Measurements from ENCODE around the gene AGT. TPM values are rescaled to one million over a fixed set of nuclear protein-coding genes. Genes with fewer than 3 reads are reported as not detected.

AGT gene
- total RNA-seq, 1 experiment from 2014 or later, result not detected

DNA sequence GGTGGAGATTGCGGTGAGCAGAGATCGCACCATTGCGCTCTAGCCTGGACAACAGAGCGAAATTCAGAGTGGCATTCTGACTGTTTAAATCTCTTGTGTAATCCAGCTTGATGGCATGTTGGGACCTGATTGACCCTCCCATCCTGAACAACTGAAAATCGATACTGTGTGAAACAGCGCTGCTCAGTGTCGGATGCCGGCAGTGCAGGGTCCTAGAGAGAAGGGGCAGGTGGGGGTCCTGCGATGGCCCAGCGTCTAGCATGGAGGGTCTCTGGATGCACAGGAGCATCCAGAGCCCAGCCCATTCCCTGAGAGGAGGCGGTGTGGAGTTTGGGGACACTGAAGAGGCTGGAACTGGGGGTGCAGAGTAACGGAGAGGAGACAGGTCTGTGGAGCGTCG lies 15.8 kb downstream of the AGT start:
- Histone ChIP-seq H3K4me3 (no peak overlapping the region), H3K27ac (no peak overlapping the region), H3K4me1 (replicated peaks) (no peaks in the 10 kb centered on the region), H3K36me3 (peaks cover 8% of the 10 kb centered on the region), H3K27me3 (replicated peaks) (no peaks in the 10 kb centered on the region), H3K9me3 (replicated peaks) (no peaks in the 10 kb centered on the region)
- DNase-seq (ENCODE audit: low read depth in 1 of 2, low spot score in 2 of 2), result no peak

DNA sequence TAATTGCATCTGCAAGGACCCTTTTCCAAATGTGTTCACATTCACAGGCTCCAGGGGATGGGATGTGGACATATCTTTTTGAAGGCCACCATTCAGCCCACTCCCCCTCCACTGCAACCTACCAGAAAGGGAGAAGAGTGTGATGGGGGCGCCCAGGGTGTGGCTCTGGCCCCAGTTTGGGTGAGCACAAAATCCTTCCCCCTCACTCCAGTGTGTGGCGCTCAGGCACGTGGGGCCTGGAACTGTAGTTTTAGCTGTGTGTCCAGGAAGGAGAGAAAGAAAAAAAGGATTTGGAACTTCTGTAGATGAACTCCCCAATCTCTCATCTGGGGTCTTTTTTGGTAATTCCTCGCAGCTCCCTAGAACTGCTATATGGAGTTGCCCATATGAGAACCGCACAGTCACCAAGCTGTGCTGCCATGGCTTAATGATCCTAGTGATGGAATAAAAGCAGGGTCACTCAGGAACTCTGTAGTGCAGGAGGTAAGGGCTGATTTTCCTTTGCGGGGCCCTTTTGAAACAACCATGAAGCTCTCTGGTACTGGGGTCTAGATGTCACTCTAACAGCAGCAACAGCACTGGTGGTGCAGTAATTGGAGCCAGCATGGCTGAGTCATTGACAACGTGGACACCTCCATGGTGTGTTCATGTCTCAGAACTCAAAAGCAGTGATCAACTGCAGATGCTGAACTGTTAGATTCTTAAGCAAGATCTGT lies 17.0 kb downstream of the AGT start:
- Histone ChIP-seq H3K4me1 (replicated peaks) (no peaks in the 10 kb centered on the region), H3K27me3 (replicated peaks) (no peaks in the 10 kb centered on the region), H3K36me3 (peaks cover 10% of the 10 kb centered on the region), H3K9me3 (replicated peaks) (no peaks in the 10 kb centered on the region), H3K27ac (no peak overlapping the region), H3K4me3 (no peak overlapping the region)
- DNase-seq (ENCODE audit: low read depth in 1 of 2, low spot score in 2 of 2), result no peak

DNA sequence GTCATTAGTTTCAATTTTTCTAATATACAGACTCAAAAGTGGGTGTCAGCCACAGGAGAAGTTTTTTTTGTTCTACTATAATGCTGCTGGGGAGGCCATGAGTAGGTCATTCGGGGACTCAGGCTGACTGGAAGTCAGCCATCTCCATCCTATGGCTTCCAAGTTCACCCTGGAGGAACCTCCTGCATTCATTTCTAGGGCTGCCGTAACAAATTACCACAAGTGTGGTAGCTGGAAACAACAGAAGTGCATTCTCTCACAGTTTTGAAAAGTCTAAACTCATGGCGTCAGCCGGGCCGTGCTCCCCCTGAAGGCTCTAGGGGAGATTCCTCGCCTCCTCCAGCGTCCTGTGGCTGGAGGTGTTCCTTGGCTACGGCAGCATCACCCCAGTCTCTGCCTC lies 17.7 kb downstream of the AGT start:
- peaks cover 16% of the 10 kb centered on the region for H3K36me3 ChIP-seq
- no peaks in the 10 kb centered on the region for H3K4me1 ChIP-seq (replicated peaks)
- no peak overlapping the region for H3K27ac ChIP-seq
- H3K4me3 ChIP-seq, result no peak overlapping the region
- DNase-seq (ENCODE audit: low read depth in 1 of 2, low spot score in 2 of 2), result no peak
- no peaks in the 10 kb centered on the region for H3K9me3 ChIP-seq (replicated peaks)
- H3K27me3 ChIP-seq (replicated peaks), result no peaks in the 10 kb centered on the region

DNA sequence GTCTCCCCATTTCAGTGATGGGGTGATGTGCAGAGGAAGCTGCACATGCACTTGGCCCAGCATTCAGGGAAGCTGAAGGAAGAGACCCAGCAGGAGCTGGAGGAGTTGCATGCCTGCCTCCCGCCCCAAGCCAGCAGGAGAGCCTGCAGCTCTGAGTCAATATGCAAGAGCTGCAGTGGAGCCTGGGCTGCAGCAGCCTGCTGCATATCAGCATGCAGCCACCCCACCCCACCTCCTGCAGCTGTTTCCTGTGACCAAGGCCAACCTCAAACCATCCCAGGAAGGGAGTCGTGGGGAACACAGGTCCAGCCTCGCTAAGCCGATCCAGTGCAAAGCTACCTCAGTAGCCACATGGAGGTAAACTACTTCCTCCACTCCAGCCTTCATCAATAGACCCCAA lies 18.9 kb downstream of the AGT start:
- DNase-seq (ENCODE audit: low read depth in 1 of 2, low spot score in 2 of 2), result no peak
- H3K27me3 ChIP-seq (replicated peaks), result no peaks in the 10 kb centered on the region

DNA sequence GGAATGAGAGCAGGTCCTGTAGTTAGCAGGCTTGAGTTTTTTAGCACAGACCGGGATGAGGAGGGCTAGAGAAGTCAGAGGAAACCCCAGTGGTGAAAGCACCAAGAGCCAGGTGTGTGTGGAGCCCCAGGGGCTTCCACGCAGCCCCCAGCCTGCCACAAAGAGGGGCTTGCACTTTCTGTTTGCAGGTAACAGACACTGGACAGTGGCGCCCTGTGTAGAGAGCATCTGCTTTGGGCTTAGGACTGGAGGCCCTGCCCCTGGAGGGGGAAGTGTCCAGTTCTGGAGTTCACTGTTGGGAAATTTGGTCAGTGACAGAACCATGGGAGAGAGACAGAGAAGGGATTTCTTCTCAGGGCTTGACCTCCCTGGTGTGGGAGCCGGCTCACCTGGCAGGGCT lies 19.5 kb downstream of the AGT start:
- H3K9me3 ChIP-seq (replicated peaks), result no peaks in the 10 kb centered on the region
- DNase-seq (ENCODE audit: low read depth in 1 of 2, low spot score in 2 of 2), result no peak
- no peaks in the 10 kb centered on the region for H3K27me3 ChIP-seq (replicated peaks)
- peaks cover 29% of the 10 kb centered on the region for H3K36me3 ChIP-seq
- H3K4me3 ChIP-seq, result no peak overlapping the region
- H3K4me1 ChIP-seq (replicated peaks), result no peaks in the 10 kb centered on the region
- no peak overlapping the region for H3K27ac ChIP-seq

More for the DNA sequence above, 18.9 kb downstream of the AGT start:
- no peaks in the 10 kb centered on the region for H3K4me1 ChIP-seq (replicated peaks)
- no peak overlapping the region for H3K4me3 ChIP-seq
- H3K27ac ChIP-seq, result no peak overlapping the region
- no peaks in the 10 kb centered on the region for H3K9me3 ChIP-seq (replicated peaks)
- H3K36me3 ChIP-seq, result peaks cover 26% of the 10 kb centered on the region

DNA sequence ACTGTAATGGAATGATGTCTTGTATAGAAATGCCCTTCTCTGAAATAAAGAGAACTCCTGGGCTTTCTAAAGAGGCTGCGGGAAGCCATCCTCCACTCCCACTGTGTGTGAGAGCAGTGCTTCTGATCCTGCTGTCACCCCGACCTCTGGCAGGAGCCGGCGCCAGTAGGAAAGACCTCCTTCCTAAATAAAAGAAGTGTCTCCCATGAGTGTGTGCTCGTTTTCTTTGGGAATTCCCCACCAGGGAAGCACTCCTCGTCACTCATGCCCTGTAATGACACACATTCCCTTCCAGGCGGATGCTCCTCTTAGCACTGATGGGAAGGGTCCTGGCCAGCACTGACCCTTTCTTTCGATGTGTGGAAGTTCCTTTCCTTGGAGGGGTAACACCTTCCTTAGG lies 20.1 kb downstream of the AGT start:
- Histone ChIP-seq H3K4me1 (replicated peaks) (no peaks in the 10 kb centered on the region), H3K36me3 (peaks cover 32% of the 10 kb centered on the region), H3K27me3 (replicated peaks) (no peaks in the 10 kb centered on the region), H3K9me3 (replicated peaks) (no peaks in the 10 kb centered on the region), H3K4me3 (no peak overlapping the region), H3K27ac (no peak overlapping the region)
- DNase-seq (ENCODE audit: low read depth in 1 of 2, low spot score in 2 of 2), result no peak

DNA sequence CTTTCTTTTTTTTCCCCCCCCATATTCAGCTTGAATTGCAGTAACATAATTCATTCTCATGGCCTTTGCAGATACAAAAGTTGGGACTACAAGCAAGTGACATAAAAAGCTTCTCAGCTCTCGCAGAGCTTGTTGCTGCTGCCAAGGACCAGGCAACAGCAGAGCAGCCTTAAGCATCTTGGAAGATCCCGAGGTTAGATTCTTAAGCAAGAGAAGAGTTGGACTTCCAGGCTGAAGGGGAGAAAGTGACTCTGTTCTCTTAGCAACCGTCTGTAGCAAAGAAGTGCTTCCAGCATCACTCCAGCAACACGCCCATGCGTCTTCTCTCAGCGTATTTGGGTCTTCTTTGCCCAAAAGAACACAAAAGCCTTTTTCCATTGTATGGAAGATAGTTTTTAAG lies 20.7 kb downstream of the AGT start:
- Histone ChIP-seq H3K36me3 (peaks cover 35% of the 10 kb centered on the region), H3K4me3 (no peak overlapping the region), H3K4me1 (replicated peaks) (no peaks in the 10 kb centered on the region), H3K9me3 (replicated peaks) (no peaks in the 10 kb centered on the region), H3K27ac (no peak overlapping the region), H3K27me3 (replicated peaks) (no peaks in the 10 kb centered on the region)
- no peak for DNase-seq (ENCODE audit: low read depth in 1 of 2, low spot score in 2 of 2)

DNA sequence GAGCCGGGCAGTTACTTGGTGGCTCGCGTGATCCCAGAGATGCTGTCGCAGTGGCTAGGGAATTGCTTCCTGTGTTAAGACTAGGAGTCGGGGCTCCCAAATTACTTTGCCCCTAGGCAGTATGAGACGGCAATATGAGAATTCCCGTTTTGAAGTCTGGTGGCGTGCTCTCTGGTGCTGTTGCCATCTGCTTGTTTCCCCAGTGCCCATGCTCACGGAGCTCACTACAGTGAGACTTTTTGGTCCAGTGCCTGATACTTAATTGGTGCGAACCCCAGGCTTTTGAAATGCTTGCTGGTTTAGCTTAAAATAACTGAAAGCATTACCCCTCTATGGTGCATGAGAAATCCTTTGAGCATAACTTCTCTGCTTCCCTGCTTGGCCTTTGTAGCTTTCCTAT lies 22.3 kb downstream of the AGT start:
- Histone ChIP-seq H3K27ac (no peak overlapping the region), H3K4me1 (replicated peaks) (no peaks in the 10 kb centered on the region), H3K9me3 (replicated peaks) (no peaks in the 10 kb centered on the region), H3K36me3 (peaks cover 44% of the 10 kb centered on the region), H3K27me3 (replicated peaks) (no peaks in the 10 kb centered on the region), H3K4me3 (no peak overlapping the region)
- no peak for DNase-seq (ENCODE audit: low read depth in 1 of 2, low spot score in 2 of 2)

DNA sequence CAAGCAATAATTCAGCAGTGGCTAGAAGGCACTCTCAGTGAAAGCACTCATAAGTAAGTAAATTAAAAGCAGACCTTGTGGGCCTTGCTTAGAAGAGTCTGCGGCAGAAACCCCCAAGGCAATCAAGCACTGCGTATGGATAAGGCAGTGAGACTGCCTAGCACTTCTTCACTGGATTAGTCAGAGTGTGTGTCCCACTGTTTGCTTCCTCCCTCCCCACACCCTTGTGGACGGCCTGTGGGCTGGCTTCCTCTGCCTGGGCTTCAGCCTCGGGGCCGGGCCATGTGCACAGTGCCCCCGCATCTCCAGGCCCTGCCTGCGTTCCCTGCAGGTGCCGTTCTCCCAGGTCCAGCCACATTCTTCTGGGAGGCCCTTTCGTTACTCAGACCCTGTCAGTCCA lies 23.8 kb downstream of the AGT start:
- Histone ChIP-seq H3K36me3 (peaks cover 57% of the 10 kb centered on the region), H3K27ac (no peak overlapping the region)

DNA sequence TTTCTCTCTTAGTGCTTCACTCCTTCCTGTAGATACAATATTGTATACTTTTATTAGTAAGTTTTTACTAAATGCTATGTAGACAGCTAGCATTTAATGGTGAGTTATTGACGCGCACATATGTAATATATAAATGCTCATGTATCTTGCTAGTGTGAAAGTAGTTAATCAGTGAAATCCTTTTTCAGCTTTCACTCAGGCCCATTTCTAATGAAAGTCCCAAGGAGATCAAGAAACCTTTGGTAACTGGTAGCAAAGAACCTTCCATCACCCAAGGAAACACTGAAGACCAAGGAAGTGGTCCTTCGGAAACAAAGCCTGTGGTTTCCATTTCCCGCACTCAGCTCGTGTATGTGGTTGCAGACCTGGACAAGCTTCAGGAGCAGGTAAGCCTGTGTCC lies 27.2 kb downstream of the AGT start:
- Histone ChIP-seq H3K4me1 (replicated peaks) (0 out of 2 replicates have a peak, but pooled peaks cover 3% of the 10 kb centered on the region), H3K27ac (no peak overlapping the region), H3K9me3 (replicated peaks) (no peaks in the 10 kb centered on the region), H3K36me3 (peaks cover 64% of the 10 kb centered on the region), H3K27me3 (replicated peaks) (no peaks in the 10 kb centered on the region), H3K4me3 (no peak overlapping the region)
- no peak for DNase-seq (ENCODE audit: low read depth in 1 of 2, low spot score in 2 of 2)

More for the DNA sequence above, 23.8 kb downstream of the AGT start:
- no peak for DNase-seq (ENCODE audit: low read depth in 1 of 2, low spot score in 2 of 2)
- Histone ChIP-seq H3K4me3 (no peak overlapping the region), H3K9me3 (replicated peaks) (no peaks in the 10 kb centered on the region), H3K27me3 (replicated peaks) (no peaks in the 10 kb centered on the region), H3K4me1 (replicated peaks) (no peaks in the 10 kb centered on the region)

DNA sequence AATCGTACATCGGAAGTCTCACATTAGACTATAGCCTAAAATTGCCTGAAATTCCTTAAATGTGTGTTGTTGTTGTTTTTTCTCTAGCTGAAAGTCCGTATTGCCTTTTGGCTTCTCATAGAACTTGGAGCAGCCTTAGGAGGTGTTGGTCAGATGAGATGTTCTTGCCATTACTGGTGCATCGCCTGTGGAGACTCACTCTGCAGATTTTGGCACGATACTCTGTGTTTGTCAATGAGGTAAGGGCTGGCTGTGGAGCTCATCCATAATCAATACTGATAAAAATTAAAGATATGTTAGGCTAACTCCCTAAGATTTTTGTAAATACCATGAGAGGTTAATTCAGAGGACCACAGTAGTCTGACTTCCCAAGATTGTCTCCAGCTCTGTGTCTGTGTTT lies 28.9 kb downstream of the AGT start:
- H3K27me3 ChIP-seq (replicated peaks), result no peaks in the 10 kb centered on the region
- H3K9me3 ChIP-seq (replicated peaks), result no peaks in the 10 kb centered on the region
- no peak overlapping the region for H3K4me3 ChIP-seq
- no peak for DNase-seq (ENCODE audit: low read depth in 1 of 2, low spot score in 2 of 2)
- H3K27ac ChIP-seq, result no peak overlapping the region
- peaks cover 57% of the 10 kb centered on the region for H3K36me3 ChIP-seq
- H3K4me1 ChIP-seq (replicated peaks), result 0 out of 2 replicates have a peak, but pooled peaks cover 3% of the 10 kb centered on the region

DNA sequence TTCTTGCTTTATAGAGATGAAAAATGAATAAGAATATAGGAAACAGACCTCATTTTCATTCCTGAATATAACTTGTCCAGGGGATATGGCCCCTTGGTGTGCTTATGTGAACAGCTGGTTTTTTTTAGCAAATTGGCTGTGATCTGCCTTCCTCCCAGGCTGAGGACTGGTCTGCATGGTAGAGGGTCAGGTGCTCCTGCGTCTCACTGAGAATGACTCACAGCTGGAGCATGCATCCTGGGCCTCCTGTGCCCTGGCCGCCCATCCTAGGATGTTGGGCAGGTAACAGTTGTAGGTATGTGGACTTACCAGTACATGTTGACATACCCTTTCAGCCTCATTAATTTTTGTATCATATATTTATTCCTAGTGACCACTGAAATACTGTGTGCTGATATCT lies 29.8 kb downstream of the AGT start:
- Histone ChIP-seq H3K4me3 (no peak overlapping the region), H3K27me3 (replicated peaks) (no peaks in the 10 kb centered on the region), H3K4me1 (replicated peaks) (0 out of 2 replicates have a peak, but pooled peaks cover 3% of the 10 kb centered on the region), H3K9me3 (replicated peaks) (no peaks in the 10 kb centered on the region), H3K27ac (no peak overlapping the region), H3K36me3 (peaks cover 56% of the 10 kb centered on the region)
- no peak for DNase-seq (ENCODE audit: low read depth in 1 of 2, low spot score in 2 of 2)

DNA sequence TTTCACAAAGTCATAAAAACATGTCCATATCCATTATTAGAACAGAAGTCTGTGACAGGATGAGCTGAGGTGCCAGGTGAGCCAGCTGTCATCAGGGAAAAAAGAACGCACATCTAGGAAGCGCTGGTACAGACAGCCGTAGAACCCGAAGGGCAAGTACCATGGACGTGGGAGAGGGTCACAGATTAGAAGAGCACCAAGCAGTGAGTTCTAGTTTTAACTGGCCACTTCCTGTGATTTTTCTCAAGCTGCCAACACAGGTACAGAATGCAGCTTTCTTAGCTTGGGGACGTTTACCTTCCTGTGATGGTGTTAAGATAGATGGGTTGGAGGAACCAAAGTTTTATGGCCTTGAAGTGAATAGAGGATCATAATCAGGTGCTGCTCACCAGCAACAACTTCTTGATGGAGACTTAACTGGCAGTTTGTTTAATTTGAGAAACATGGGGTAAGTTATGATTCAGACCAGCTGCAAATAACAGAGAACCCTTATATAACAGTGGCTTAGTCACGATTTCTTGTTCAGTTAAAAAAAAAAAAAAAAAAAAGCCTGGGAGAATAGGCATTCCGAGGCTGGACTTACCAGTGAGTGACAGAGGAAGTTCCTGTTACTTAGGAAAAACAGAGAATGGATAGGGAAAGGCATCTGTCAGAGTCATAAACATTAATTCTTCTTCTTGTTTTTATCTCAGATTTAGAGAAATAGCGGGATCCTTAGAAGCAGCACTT lies 30.9 kb downstream of the AGT start:
- H3K27me3 ChIP-seq (replicated peaks), result no peaks in the 10 kb centered on the region
- no peaks in the 10 kb centered on the region for H3K9me3 ChIP-seq (replicated peaks)
- H3K4me3 ChIP-seq, result no peak overlapping the region
- H3K4me1 ChIP-seq (replicated peaks), result 0 out of 2 replicates have a peak, but pooled peaks cover 3% of the 10 kb centered on the region
- no peak overlapping the region for H3K27ac ChIP-seq
- DNase-seq (ENCODE audit: low read depth in 1 of 2, low spot score in 2 of 2), result no peak
- peaks cover 55% of the 10 kb centered on the region for H3K36me3 ChIP-seq

DNA sequence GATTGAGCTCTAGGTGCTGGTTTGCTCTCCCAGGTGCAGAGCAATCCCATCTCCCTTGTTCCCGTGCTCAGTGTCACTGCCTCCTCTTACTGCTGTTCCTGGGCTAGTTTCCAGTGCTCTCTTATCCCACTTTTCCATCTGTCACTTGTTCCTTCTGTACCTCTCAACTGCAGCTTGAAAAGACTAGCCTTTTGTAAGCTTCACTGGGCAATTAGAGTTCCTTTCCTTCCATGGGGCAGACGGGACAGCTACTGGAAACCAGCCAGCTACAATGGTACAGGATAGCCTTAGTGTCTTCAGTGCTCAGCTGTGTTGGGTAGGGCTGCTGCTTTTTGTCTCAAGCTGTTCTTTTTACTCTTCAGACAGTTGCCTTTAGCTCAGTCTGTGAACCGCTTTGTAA lies 31.6 kb downstream of the AGT start:
- Histone ChIP-seq H3K4me1 (replicated peaks) (0 out of 2 replicates have a peak, but pooled peaks cover 3% of the 10 kb centered on the region), H3K9me3 (replicated peaks) (no peaks in the 10 kb centered on the region), H3K4me3 (no peak overlapping the region), H3K27me3 (replicated peaks) (no peaks in the 10 kb centered on the region), H3K27ac (no peak overlapping the region), H3K36me3 (peaks cover 53% of the 10 kb centered on the region)
- no peak for DNase-seq (ENCODE audit: low read depth in 1 of 2, low spot score in 2 of 2)
